IPS DF 19.7 (cell line): ENCODE results near the gene FOXE3.

Experiments used
- DNase-seq: peaks from one replicate; pipeline ENCODE4 v3.0.0-alpha.2; 2013; ENCODE audit warnings: low read depth, low spot score

The FOXE3 gene

GRCh38 chr1:47435506-47436303, 19.6 kb downstream of the FOXE3 start:
- DNase-seq, result no peak

GRCh38 chr1:47436304-47436978, 20.4 kb downstream of the FOXE3 start:
- no peak for DNase-seq

GRCh38 chr1:47436979-47437446, 20.9 kb downstream of the FOXE3 start:
- no peak for DNase-seq

GRCh38 chr1:47437447-47438164, 21.5 kb downstream of the FOXE3 start, which contains the start of gene FOXD2:
TSS of gene FOXD2 (plus strand) at chr1:47438044. CDS start at chr1:47438136, 92 bp downstream.
- DNase-seq, result no peak

- no peak for DNase-seq
These were observed 22.3 kb downstream of the FOXE3 start for GRCh38 chr1:47438165-47439016.

GRCh38 chr1:47439017-47439818, 23.1 kb downstream of the FOXE3 start:
- no peak for DNase-seq

- DNase-seq, result no peak
These were observed 23.9 kb downstream of the FOXE3 start for GRCh38 chr1:47439819-47440598.

- no peak for DNase-seq
These were observed 24.6 kb downstream of the FOXE3 start for GRCh38 chr1:47440599-47441081.

GRCh38 chr1:47441450-47442106, 25.5 kb downstream of the FOXE3 start:
- no peak for DNase-seq

GRCh38 chr1:47442202-47442601, 26.1 kb downstream of the FOXE3 start:
- no peak for DNase-seq

GRCh38 chr1:47442842-47443529, 26.9 kb downstream of the FOXE3 start:
- DNase-seq, result no peak

- no peak for DNase-seq
These were observed 27.6 kb downstream of the FOXE3 start for GRCh38 chr1:47443530-47444296.

GRCh38 chr1:47444297-47444561, 28.1 kb downstream of the FOXE3 start:
- no peak for DNase-seq

GRCh38 chr1:47444562-47445465, 28.7 kb downstream of the FOXE3 start:
- DNase-seq, result no peak

- DNase-seq, result no peak
These were observed 29.9 kb downstream of the FOXE3 start for GRCh38 chr1:47445823-47446550.
